HPDE6-E6E7 (cell line): ENCODE measurements around the gene SENP5.
"Not testable (repeated sequence)": the region's sequence is repeated elsewhere in the genome, so short reads cannot be mapped to it uniquely, and the experiment has no call there.

Experiments
- DNase-seq: peaks from one replicate; pipeline ENCODE4 v3.0.0; 2011; ENCODE audit warnings: missing footprints; ENCODE audit errors: extremely low spot score

Gene SENP5

DNA sequence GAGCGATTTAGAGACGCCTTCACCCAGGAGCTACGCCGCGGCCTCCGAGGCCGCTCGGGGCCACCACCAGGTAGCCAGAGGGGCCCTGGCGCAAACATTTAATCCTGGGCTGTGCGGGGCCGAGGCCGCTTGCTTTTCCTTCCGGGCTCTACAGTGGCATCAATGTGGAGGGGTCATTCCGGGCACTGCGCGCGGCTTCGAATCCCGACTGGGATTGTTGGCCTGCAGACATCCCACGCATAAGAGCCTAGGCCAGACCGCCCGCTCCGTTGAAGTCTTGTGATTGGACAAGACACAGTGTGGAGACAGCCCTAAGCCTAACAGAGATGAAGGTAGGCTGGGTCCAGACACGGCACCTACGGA lies 75.2 kb downstream of the SENP5 start:
- peak; percentile 13 for DNase-seq

DNA sequence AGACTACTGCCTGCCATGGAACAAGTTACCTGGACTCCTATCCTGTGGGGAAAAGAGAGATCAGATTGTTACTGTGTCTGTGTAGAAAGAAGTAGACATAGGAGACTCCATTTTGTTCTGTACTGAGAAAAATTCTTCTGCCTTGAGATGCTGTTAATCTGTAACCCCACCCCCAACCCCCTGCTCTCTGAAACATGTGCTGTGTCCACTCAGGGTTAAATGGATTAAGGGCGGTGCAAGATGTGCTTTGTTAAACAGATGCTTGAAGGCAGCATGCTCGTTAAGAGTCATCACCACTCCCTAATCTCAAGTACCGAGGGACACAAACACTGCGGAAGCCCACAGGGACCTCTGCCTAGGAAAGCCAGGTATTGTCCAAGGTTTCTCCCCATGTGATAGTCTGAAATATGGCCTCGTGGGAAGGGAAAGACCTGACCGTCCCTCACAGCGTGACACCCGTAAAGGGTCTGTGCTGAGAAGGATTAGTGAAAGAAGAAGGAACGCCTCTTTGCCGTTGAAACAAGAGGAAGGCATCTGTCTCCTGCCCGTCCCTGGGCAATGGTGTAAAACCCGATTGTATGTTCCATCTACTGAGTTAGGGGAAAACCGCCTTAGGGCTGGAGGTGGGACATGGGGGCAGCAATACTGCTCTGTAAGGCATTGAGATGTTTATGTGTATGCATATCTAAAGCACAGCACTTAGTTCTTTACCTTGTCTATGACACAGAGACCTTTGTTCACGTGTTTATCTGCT lies 76.5 kb downstream of the SENP5 start:
- DNase-seq: not testable (repeated sequence)

- DNase-seq: no peak
Measured at GRCh38 chr3:196947136-196947859, 79.6 kb downstream of the SENP5 start.

- no peak for DNase-seq
Measured at GRCh38 chr3:196947860-196948441, 80.2 kb downstream of the SENP5 start.

GRCh38 chr3:196948442-196949284 lies 80.9 kb downstream of the SENP5 start:
- DNase-seq: no peak

DNA sequence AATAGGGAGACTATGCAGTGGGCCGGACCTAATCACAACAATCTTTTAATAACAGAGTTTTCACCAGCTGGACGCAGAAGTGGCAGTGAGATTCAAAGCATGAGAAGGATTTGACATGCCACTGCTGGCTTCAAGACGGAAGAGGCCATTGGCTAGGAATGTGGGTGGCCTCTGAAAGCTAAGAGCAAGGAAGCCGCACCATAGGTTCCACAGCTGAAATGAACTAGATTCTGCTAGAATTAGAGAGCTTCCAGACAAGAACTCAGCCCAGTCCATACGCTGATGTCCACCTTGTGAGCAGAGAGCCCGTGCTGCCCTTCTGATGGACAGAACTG lies 81.5 kb downstream of the SENP5 start:
- DNase-seq: no peak

GRCh38 chr3:196949750-196950149 lies 82.0 kb downstream of the SENP5 start:
- DNase-seq: no peak

DNA sequence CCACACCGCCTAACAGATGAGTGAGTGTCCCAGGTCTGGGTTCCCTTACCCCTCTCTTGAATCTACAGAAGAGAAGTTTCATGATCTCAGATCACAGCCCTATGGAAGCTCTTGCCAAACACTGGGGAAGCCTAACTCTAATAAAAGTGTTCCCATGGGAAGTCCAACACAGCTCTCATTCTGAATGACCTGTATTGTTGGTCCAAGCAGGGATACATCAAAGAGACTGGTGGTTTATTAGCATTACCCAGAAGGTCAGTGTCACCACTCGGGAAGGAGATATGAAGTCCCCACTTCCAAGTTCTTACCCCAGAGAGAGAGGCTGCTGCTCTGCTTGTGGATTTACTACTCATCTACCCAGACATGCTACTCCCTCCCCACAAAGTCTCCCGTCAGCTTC lies 83.7 kb downstream of the SENP5 start:
- no peak for DNase-seq

DNA sequence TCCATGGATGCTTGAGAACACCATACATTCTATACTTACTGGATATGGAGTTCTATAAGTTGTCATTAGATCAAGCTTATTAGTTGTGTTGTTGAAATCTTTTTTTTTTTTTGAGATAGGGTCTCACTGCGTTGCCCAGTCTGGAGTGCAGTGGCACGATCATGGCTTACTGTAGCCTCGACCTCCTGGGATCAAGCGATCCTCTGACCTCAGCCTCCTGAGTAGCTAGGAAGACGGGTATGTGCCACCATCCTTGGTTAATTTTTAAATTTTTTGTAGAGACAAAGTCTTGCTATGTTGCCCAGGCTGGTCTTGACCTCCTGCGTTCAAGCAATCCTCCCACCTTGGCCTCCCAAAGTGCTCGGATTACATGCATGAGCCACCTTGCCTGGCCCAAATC lies 87.1 kb downstream of the SENP5 start:
- no peak for DNase-seq

- no peak for DNase-seq
Measured at GRCh38 chr3:196962108-196962929, 94.6 kb downstream of the SENP5 start.

GRCh38 chr3:196962930-196963630 lies 95.4 kb downstream of the SENP5 start:
- DNase-seq: no peak

DNA sequence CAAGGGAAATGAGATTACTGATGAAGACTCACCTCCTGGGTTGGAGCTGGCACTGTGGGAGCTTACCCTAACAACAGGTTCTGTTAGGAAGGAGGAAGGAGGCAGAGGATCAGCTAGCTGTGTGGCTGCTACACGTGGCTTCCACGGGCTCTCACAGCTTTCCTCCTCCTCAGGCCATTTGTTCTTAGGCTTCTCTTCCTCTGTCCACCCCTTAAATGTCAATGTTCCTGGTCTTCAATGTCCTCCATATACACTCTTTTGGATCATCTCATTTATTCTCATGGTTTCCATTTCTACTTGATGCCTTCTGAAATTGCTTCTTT lies 95.9 kb downstream of the SENP5 start:
- no peak for DNase-seq

DNA sequence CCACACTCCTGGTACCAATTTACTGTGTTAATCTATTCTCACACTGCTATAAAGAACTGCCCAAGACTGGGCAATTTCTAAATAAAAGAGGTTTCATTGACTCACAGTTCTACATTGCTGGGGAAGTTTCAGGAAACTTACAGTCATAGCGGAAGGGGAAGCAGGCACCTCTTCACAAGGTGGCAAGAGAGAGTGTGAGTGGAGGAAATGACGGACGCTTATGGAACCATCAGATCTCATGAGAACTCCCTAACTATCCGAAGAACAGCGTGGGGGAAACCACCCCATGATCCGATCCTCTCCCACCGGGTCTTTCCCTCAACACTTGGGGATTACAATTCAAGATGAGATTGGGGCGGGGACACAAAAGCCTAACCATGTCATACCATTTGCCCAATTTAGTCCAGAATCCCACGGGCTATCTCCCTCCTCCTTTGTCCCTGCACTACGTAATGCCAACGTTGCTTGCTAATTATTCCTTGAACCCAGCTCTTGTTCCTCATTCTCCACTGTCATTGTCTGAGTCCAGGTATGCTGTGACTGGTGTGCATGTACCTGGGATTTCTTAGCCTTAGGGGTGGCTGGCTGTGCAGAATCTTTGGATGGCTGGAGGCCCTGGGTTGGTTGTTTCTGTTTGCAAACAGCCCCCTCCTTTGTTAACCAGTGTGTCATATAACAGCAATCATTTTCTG lies 97.5 kb downstream of the SENP5 start:
- DNase-seq: no peak

DNA sequence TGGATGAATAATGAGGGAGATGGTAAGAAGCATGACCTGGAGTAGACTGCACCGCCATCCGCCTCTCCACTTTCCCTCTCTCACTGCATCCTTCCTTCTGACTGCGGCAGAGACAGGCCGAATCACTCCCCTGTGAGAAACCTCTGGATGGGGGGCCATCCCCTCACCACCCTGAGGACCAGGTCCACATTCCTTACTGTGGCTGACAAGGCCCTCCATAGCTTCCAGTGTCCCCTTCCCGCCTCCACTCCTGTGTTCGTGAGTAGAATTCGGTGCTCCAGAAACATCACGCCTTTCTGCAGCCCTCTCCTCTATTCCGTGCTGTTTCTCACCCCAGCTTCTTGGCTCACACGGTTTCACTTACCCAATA lies 98.1 kb downstream of the SENP5 start:
- no peak for DNase-seq

DNA sequence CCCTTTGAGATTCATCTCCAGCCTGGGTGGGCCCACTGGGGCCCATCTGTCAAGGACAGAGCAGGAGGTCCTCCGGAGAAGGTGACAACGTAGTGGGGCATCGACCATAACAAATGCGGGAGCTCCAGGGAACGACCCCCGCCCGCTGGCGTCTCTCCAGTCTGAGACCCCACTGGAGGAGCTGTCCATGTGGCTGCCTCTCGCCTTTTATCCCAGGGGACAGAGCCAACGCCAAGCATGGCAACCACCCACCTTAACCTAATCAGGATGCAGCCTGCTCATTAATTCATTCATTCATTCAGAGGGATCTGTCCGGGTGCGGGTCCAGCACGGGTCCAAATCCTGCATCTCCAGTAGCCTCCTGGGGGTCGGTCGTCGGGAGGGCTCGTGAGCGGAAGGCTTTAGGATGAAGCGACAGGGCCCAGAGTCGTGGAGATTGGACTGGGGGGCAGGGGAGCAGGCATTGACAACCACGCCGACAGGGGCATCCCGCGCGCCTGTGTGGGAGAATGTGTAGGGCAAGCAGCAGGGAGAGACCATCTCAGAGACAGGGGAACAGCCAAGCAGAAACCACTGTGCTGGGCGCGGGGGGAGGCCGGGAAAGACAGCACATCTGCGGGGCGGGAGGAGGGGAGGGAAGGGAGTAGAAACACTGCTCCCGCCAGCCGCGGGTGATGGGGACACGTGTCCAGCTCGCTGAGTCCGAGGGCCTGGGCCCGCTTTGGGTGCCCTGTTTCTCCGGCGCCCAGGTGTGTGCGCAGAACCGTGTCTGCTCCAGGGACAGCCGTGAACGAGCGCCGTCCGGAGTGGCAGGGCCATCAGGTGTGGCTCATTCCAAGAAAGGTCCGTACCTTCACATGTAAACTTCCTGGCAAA lies 99.0 kb downstream of the SENP5 start:
- no peak for DNase-seq

GRCh38 chr3:196967412-196968232 lies 99.9 kb downstream of the SENP5 start:
- DNase-seq: no peak

DNA sequence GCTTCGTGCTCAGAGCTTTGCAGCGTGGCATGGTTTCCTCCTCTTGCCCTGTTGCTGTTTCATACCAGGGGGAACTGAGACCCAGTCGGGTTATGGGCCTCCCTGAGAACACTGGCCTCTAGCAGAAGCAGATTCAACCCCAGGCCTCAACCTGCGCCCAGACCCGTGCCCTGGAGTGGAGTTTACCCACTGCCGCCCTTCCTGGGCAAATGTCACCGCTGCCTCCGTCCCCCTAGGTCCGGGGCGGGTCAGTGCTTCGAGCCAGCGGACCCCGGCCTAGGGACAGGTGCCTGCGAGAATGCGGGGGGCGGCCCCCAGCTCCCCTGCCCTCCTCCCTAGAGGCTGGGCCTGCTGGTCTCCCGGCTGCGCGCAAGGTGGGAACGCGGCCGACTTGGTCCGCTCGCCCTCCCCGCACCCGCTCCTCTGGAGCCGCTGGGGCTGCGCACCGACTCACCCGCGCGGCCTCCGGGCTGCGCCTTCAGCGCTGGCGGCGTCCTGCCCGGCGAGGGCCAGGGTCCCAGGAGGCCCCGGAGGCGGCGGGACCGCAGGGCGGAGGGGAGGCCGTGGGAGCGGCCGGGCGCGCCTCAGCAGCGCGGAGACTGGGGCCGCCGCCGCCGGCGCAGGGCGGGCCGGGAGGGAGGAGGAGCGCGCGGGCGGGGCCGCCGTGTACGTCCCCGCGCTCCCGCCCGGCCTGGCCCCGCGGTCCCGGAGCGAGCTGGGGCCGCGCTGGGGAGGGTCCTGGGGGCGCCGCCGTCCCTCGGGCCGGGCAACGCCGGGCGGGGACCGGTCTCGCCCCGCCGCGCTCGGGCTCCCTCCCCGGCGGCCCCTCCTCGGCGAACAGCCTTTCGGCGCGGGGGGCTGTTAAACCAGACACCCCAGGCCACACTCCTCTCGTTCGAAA lies 100.8 kb downstream of the SENP5 start, which contains the start of gene PIGZ:
Gene PIGZ, minus strand, starts transcription at position 601 of the 901 bp plus-strand sequence. CDS start 16,802 bp downstream, outside the sequence.
- no peak for DNase-seq
